IMR-90 (cell line): ENCODE results near the gene TRMT2A. TPM values are rescaled to one million over a fixed set of nuclear protein-coding genes. Genes with fewer than 3 reads are reported as not detected.

Experiments
- ATAC-seq: fragments of 200-7000 bp; cut with Tn5 transposase; 2 replicates; pipeline ENCODE4 v1.9.1; 2020; ENCODE audit warnings: low read depth, mild to moderate bottlenecking, moderate library complexity
- BruUV-seq: library from RNA; stranded (reverse); fragments of 400-500 nt; replicated peaks from 2 replicates; lab custom pipeline; 2021; lab: Mats Ljungman, UMichigan
- CTCF ChIA-PET: fragments of 300-600 bp; formaldehyde crosslinking; extraction: SDS; loops from one replicate; lab custom pipeline; 2021; ENCODE audit warnings: antibody characterized with exemption; lab: Yijun Ruan, JAX
- POLR2A ChIA-PET: fragments of 300-600 bp; sonication (Branson Sonifier 250); formaldehyde crosslinking; loops from one replicate; lab custom pipeline; 2022; ENCODE audit warnings: antibody characterized with exemption; ENCODE audit not compliant: unreplicated experiment; lab: Charles Lee
- DNase-seq: peaks from one replicate; pipeline ENCODE4 v3.0.0; 2013
- H2AFZ ChIP-seq: replicated peaks from 2 replicates; pipeline ENCODE3; 2013; ENCODE audit warnings: low read length, mild to moderate bottlenecking; ENCODE audit not compliant: poor library complexity
- H2AK5ac ChIP-seq: 2 replicates; pipeline ENCODE4 v1.6.1; 2013; ENCODE audit warnings: low read depth, low read length, inconsistent platforms
- H2AK9ac ChIP-seq: replicated peaks from 2 replicates; pipeline ENCODE3; 2013; ENCODE audit warnings: mild to moderate bottlenecking, low read depth, low read length, moderate library complexity; ENCODE audit not compliant: poor library complexity
- H2BK120ac ChIP-seq: 2 replicates; pipeline ENCODE4 v1.6.1; 2013; ENCODE audit warnings: low read depth, low read length, inconsistent platforms
- H2BK15ac ChIP-seq: 3 replicates; pipeline ENCODE4 v1.6.1; 2013; ENCODE audit warnings: low read depth, low read length, inconsistent platforms
- H2BK20ac ChIP-seq: 2 replicates; pipeline ENCODE4 v1.6.1; 2013; ENCODE audit warnings: low read depth, mild to moderate bottlenecking, inconsistent platforms, low read length, moderate library complexity
- H2BK5ac ChIP-seq: 2 replicates; pipeline ENCODE4 v1.6.1; 2013; ENCODE audit warnings: mild to moderate bottlenecking, low read depth, low read length, inconsistent platforms; ENCODE audit not compliant: poor library complexity, severe bottlenecking
- H3K14ac ChIP-seq: replicated peaks from 2 replicates; pipeline ENCODE4 v1.6.1; 2013; ENCODE audit warnings: low read depth, low read length, inconsistent platforms
- H3K18ac ChIP-seq: 2 replicates; pipeline ENCODE4 v1.6.1; 2013; ENCODE audit warnings: low read depth, low read length, control low read depth
- H3K23ac ChIP-seq: 2 replicates; pipeline ENCODE4 v1.6.1; 2013; ENCODE audit warnings: low read depth, low read length, inconsistent platforms
- H3K27ac ChIP-seq: 2 replicates; pipeline ENCODE4 v1.5.1; 2013; ENCODE audit warnings: mild to moderate bottlenecking, control low read depth, low read length; ENCODE audit not compliant: insufficient read depth
- H3K27me3 ChIP-seq: 2 replicates; pipeline ENCODE4 v1.6.1; 2013; ENCODE audit warnings: low read length; ENCODE audit not compliant: control insufficient read depth, insufficient read depth
- H3K36me3 ChIP-seq: 2 replicates; pipeline ENCODE4 v1.6.1; 2013; ENCODE audit warnings: low read length, mixed read lengths; ENCODE audit not compliant: control insufficient read depth, insufficient read depth
- H3K4ac ChIP-seq: 2 replicates; pipeline ENCODE4 v1.6.1; 2013; ENCODE audit warnings: low read depth, low read length, inconsistent platforms
- H3K4me1 ChIP-seq: 2 replicates; pipeline ENCODE4 v1.6.1; 2013; ENCODE audit warnings: low read length, mixed read lengths; ENCODE audit not compliant: control insufficient read depth, insufficient read depth
- H3K4me2 ChIP-seq: 2 replicates; pipeline ENCODE4 v1.6.1; 2013; ENCODE audit warnings: low read depth, mild to moderate bottlenecking, control low read depth, low read length, moderate library complexity
- H3K4me3 ChIP-seq: 2 replicates; pipeline ENCODE4 v1.5.1; 2013; ENCODE audit warnings: low read depth, mild to moderate bottlenecking, control low read depth, low read length, moderate library complexity; ENCODE audit not compliant: insufficient read depth
- H3K56ac ChIP-seq: 2 replicates; pipeline ENCODE4 v1.6.1; 2013; ENCODE audit warnings: low read length, inconsistent platforms; ENCODE audit not compliant: insufficient read depth; ENCODE audit errors: extremely low read depth
- H3K79me1 ChIP-seq, 2 experiments: 2 replicates each; pipeline ENCODE4 v1.6.1; 2013; ENCODE audit warnings: low read length in 2 of 2, inconsistent platforms in 1 of 2, low read depth in 1 of 2
- H3K9ac ChIP-seq: 2 replicates; pipeline ENCODE4 v1.6.1; 2013; ENCODE audit warnings: low read depth, low read length, control low read depth
- H3K9me1 ChIP-seq: 2 replicates; pipeline ENCODE4 v1.6.1; 2013; ENCODE audit warnings: low read length, inconsistent platforms; ENCODE audit not compliant: insufficient read depth
- H3K9me3 ChIP-seq: 2 replicates; pipeline ENCODE4 v1.6.1; 2013; ENCODE audit warnings: low read length; ENCODE audit not compliant: control insufficient read depth, insufficient read depth
- H4K20me1 ChIP-seq: 2 replicates; pipeline ENCODE4 v1.6.1; 2013; ENCODE audit warnings: low read length, inconsistent platforms; ENCODE audit not compliant: insufficient read depth
- H4K5ac ChIP-seq: 2 replicates; pipeline ENCODE4 v1.6.1; 2013; ENCODE audit warnings: mild to moderate bottlenecking, low read depth, low read length, control low read depth
- H4K8ac ChIP-seq, 2 experiments: 2 replicates each; pipeline ENCODE4 v1.6.1; 2013; ENCODE audit warnings: low read depth in 2 of 2, low read length in 2 of 2, control low read depth in 1 of 2, inconsistent platforms in 1 of 2
- H4K91ac ChIP-seq: 2 replicates; pipeline ENCODE4 v1.6.1; 2013; ENCODE audit warnings: low read depth, low read length, inconsistent platforms; ENCODE audit not compliant: insufficient read depth
- BHLHE40 ChIP-seq: fragments of 150-350 bp; IDR thresholded peaks from 2 replicates; pipeline ENCODE4 v1.6.1; 2016; ENCODE audit warnings: mild to moderate bottlenecking, low read depth, low read length
- CEBPB ChIP-seq: IDR thresholded peaks from 2 replicates; pipeline ENCODE4 v1.6.1; 2012; ENCODE audit warnings: low read depth, low read length, improper control_type of control experiment
- CHD1 ChIP-seq: IDR thresholded peaks from 2 replicates; pipeline ENCODE4 v1.6.1; 2012; ENCODE audit warnings: low read depth, low read length, improper control_type of control experiment
- CTCF ChIP-seq: conservative IDR thresholded peaks from 2 replicates; pipeline ENCODE4 v1.5.1; 2012; ENCODE audit warnings: mild to moderate bottlenecking, low read depth, low read length, improper control_type of control experiment
- ELK1 ChIP-seq: fragments of 150-350 bp; IDR thresholded peaks from 2 replicates; pipeline ENCODE4 v1.6.1; 2016; ENCODE audit warnings: low read depth, mild to moderate bottlenecking, low read length, moderate library complexity, borderline replicate concordance
- FOS ChIP-seq: fragments of 150-350 bp; IDR thresholded peaks from 2 replicates; pipeline ENCODE4 v1.6.1; 2016; ENCODE audit warnings: low read depth, low read length
- MAFK ChIP-seq: IDR thresholded peaks from 2 replicates; pipeline ENCODE4 v1.6.1; 2012; ENCODE audit warnings: low read depth, low read length, improper control_type of control experiment
- MAZ ChIP-seq: IDR thresholded peaks from 2 replicates; pipeline ENCODE4 v1.6.1; 2012; ENCODE audit warnings: low read depth, mild to moderate bottlenecking, low read length, improper control_type of control experiment, moderate library complexity, borderline replicate concordance
- MXI1 ChIP-seq: IDR thresholded peaks from 2 replicates; pipeline ENCODE4 v1.6.1; 2012; ENCODE audit warnings: low read depth, mild to moderate bottlenecking, low read length, moderate library complexity, borderline replicate concordance
- NFE2L2 ChIP-seq: fragments of 150-350 bp; IDR thresholded peaks from 2 replicates; pipeline ENCODE4 v1.6.1; 2016; ENCODE audit warnings: low read depth, mild to moderate bottlenecking, low read length
- POLR2A ChIP-seq: IDR thresholded peaks from 2 replicates; pipeline ENCODE4 v1.6.1; 2012; ENCODE audit warnings: mild to moderate bottlenecking, low read depth, low read length
- RAD21 ChIP-seq: IDR thresholded peaks from 2 replicates; pipeline ENCODE4 v1.6.1; 2012; ENCODE audit warnings: low read length, improper control_type of control experiment
- RCOR1 ChIP-seq: IDR thresholded peaks from 2 replicates; pipeline ENCODE4 v1.6.1; 2012; ENCODE audit warnings: mild to moderate bottlenecking, low read length, improper control_type of control experiment; ENCODE audit not compliant: insufficient replicate concordance
- RFX5 ChIP-seq: IDR thresholded peaks from 2 replicates; pipeline ENCODE4 v1.8.0; 2012; ENCODE audit warnings: low read depth, mild to moderate bottlenecking, low read length, moderate library complexity
- SMC3 ChIP-seq: fragments of 150-350 bp; IDR thresholded peaks from 2 replicates; pipeline ENCODE4 v1.6.1; 2016; ENCODE audit warnings: low read depth, mild to moderate bottlenecking, antibody characterized with exemption, low read length, moderate library complexity
- WGBS, 2 experiments: methylation state at CpG; one replicate each; pipeline versions ENCODE4 v1.1.5 to v1.1.7; 2013; ENCODE audit warnings: missing lambda C conversion rate in 2 of 2; ENCODE audit not compliant: insufficient read length in 1 of 2; ENCODE audit errors: extremely low coverage in 2 of 2; 5-methylcytosine and 5-hydroxymethylcytosine counted together
- dilution Hi-C: fragments of 300-500 bp; cut with HindIII; formaldehyde crosslinking; loops from one replicate; pipeline ENCODE4 v1.14.3; 2018; ENCODE audit warnings: low sequenced_read_pairs; ENCODE audit not compliant: unreplicated experiment
- in situ Hi-C: fragments of 300-500 bp; cut with MboI; formaldehyde crosslinking; loops from 3 replicates; pipeline ENCODE4 v1.14.3; 2019; ENCODE audit warnings: low sequenced_read_pairs, inconsistent platforms, mixed read lengths
- intact Hi-C: fragments of 100-400 bp; cut with micrococcal nuclease; formaldehyde crosslinking; loops from 2 replicates; pipeline ENCODE4 v1.10.0; 2022
- polyA plus RNA-seq, 3 experiments: library from polyadenylated mRNA; depleted of rRNA; stranded (reverse); fragments of >200 nt; gene quantifications; 2 replicates each; pipeline ENCODE4 v1.2.3, GENCODE V29; 2012; ENCODE audit warnings: low replicate concordance in 1 of 3
- total RNA-seq: library from RNA; depleted of rRNA; stranded (reverse); fragments of >200 nt; gene quantifications from 2 replicates; pipeline ENCODE4 v1.2.3, GENCODE V29; 2012

The TRMT2A gene
- total and polyA plus RNA-seq, 2 of the 4 experiments (the other 2 are of a cell fraction), result 22.0 to 39.1 TPM

- Histone ChIP-seq H3K9me3 (no peaks in the 10 kb centered on the region), H2BK120ac (no peak overlapping the region), H2AK5ac (no peak overlapping the region), H4K5ac (no peak overlapping the region), H3K14ac (no peak overlapping the region), H3K27ac (no peak overlapping the region), H3K79me1 (peaks cover 7 to 27% of the 10 kb centered on the region in 2 experiments), H3K4me3 (no peak overlapping the region), H3K4ac (no peak overlapping the region), H3K9ac (no peak overlapping the region), H2AK9ac (no peak overlapping the region), H3K4me1 (peaks cover 4% of the 10 kb centered on the region; the same call in 1 of the 2 replicates), H3K56ac (no peak overlapping the region), H2BK15ac (no peak overlapping the region), H3K4me2 (no peak overlapping the region), H2BK5ac (no peak overlapping the region), H2BK20ac (no peak overlapping the region), H3K9me1 (peaks cover 6% of the 10 kb centered on the region; the same call in 1 of the 2 replicates), H4K8ac (no peak overlapping the region), H3K27me3 (no peaks in the 10 kb centered on the region), H3K18ac (no peak overlapping the region), H3K23ac (no peak overlapping the region), H4K20me1 (peaks cover 39% of the 10 kb centered on the region), H3K36me3 (peaks cover 49% of the 10 kb centered on the region), H2AFZ (no peak overlapping the region), H4K91ac (no peak overlapping the region)
- CTCF ChIA-PET, result no interaction called here
- POLR2A ChIA-PET, result interaction anchor here (0.6 kb wide), 1 partner anchor 104 kb away, joined by 4 read pairs; no protein-coding TSS in a partner anchor
- dilution Hi-C loops, result no loop called here
- ATAC-seq (no peak), DNase-seq (no peak)
- no TSS peak for BruUV-seq
- intact Hi-C loops, result no loop called here
- in situ Hi-C loops, result no loop called here
- WGBS, 2 experiments, result 85% methylated on average over 9 of the region's 19 CpGs; no CpG with 5 or more reads in 1 of the 2 experiments
- no peak for TF ChIP-seq MXI1
- TF ChIP-seq CTCF, result no peak
- TF ChIP-seq ELK1, result no peak
- no peak for TF ChIP-seq MAZ
- TF ChIP-seq POLR2A, result no peak
- no peak for TF ChIP-seq BHLHE40
- TF ChIP-seq CHD1, result no peak
- no peak for TF ChIP-seq NFE2L2
- TF ChIP-seq RFX5, result no peak
- no peak for TF ChIP-seq FOS
- no peak for TF ChIP-seq RCOR1
- no peak for TF ChIP-seq CEBPB
- no peak for TF ChIP-seq RAD21
- TF ChIP-seq MAFK, result no peak
- no peak for TF ChIP-seq SMC3
Observed at GRCh38 chr22:20126284-20127029, 9.4 kb upstream of the TRMT2A start.
